Measurements from ENCODE around the gene PLEKHB1.

The PLEKHB1 gene

DNA sequence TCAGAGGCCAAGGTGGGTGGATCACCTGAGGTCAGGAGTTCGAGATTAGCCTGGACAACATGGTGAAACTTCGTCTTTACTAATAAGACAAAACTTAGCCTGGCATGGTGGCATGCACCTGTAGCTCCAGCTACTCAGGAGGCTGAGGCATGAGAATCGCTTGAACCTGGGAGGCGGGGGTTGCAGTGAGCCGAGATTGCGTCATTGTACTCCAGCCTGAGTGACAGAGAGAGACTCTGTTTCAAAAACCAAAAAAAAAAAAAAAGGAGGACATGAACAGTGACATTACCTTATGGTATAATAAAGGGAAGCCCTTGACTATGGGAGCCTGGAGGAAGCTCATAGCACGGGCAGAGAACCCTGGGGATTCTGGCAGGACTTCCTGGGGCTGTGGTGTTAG lies 16.5 kb upstream of the PLEKHB1 start:
- H3K9ac ChIP-seq (ENCODE audit: low read length in 5 of 5): no peak overlapping the region
- no peaks in the 10 kb centered on the region for H3K9me3 ChIP-seq (ENCODE audit: control insufficient read depth in 5 of 5, low read length in 5 of 5)
- H3K4me1 ChIP-seq (ENCODE audit: control insufficient read depth in 5 of 5, insufficient read depth in 5 of 5, low read length in 5 of 5): peaks cover 0 to 10% (median 4%) of the 10 kb centered on the region in 5 donors
- H3K27ac ChIP-seq (ENCODE audit: low read depth, low read length): no peak overlapping the region
- H3K27me3 ChIP-seq (ENCODE audit: control insufficient read depth in 5 of 5, insufficient read depth in 4 of 5, low read length in 5 of 5): peaks cover 0 to 4% (median 0%) of the 10 kb centered on the region in 5 donors
- H3K36me3 ChIP-seq (ENCODE audit: control insufficient read depth in 5 of 5, insufficient read depth in 5 of 5, low read length in 5 of 5): no peaks in the 10 kb centered on the region
- H3K4me3 ChIP-seq (ENCODE audit: low read depth in 1 of 5, low read length in 5 of 5): no peak overlapping the region

DNA sequence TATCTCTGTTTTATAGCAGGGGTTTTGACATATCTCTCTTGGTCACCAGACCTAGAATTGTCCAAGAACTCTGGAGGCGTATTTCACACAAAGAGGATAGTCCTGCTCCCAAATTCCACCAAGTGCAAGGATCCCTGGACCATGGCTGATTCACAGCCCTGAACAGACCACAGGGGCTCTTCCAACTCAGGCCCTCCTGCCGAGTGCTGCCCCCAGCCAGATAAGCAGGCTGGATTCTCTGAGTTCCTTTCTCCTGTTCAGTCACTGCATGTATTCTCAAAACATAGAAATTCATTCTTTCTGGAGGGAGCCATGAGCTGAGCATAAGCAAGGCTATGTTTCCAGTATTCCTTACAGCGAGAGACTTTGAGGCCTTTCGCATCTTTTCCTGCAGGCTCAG lies 13.4 kb upstream of the PLEKHB1 start:
- Histone ChIP-seq H3K27me3 (ENCODE audit: control insufficient read depth in 5 of 5, insufficient read depth in 4 of 5, low read length in 5 of 5) (peaks cover 0 to 4% (median 0%) of the 10 kb centered on the region in 5 donors), H3K9me3 (ENCODE audit: control insufficient read depth in 5 of 5, low read length in 5 of 5) (no peaks in the 10 kb centered on the region), H3K9ac (ENCODE audit: low read length in 5 of 5) (no peak overlapping the region), H3K36me3 (ENCODE audit: control insufficient read depth in 5 of 5, insufficient read depth in 5 of 5, low read length in 5 of 5) (no peaks in the 10 kb centered on the region), H3K4me1 (ENCODE audit: control insufficient read depth in 5 of 5, insufficient read depth in 5 of 5, low read length in 5 of 5) (no peaks in the 10 kb centered on the region), H3K4me3 (ENCODE audit: low read depth in 1 of 5, low read length in 5 of 5) (no peak overlapping the region), H3K27ac (ENCODE audit: low read depth, low read length) (no peak overlapping the region)

DNA sequence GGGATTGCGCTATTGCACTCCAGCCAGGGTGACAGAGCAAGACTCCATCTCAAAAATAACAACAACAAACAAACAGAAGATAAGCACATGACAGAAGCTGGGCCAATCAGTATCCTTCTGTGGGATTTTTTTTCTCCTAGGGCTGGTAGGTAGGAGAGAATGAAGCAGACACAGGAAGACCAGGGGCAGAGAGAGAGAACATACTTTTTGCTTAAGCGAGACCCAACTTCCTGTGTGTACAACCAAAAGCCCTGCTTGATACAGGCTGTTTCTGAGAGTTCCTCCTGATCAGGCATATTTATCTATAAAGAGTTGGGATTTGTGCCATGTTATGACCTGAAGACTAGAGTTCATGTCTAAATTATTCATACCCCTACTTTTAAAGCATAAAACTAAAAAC lies 12.4 kb upstream of the PLEKHB1 start:
- Histone ChIP-seq H3K9ac (ENCODE audit: low read length in 5 of 5) (no peak overlapping the region), H3K4me1 (ENCODE audit: control insufficient read depth in 5 of 5, insufficient read depth in 5 of 5, low read length in 5 of 5) (no peaks in the 10 kb centered on the region), H3K36me3 (ENCODE audit: control insufficient read depth in 5 of 5, insufficient read depth in 5 of 5, low read length in 5 of 5) (no peaks in the 10 kb centered on the region), H3K27ac (ENCODE audit: low read depth, low read length) (no peak overlapping the region), H3K9me3 (ENCODE audit: control insufficient read depth in 5 of 5, low read length in 5 of 5) (no peaks in the 10 kb centered on the region), H3K27me3 (ENCODE audit: control insufficient read depth in 5 of 5, insufficient read depth in 4 of 5, low read length in 5 of 5) (peaks cover 0 to 4% (median 0%) of the 10 kb centered on the region in 5 donors), H3K4me3 (ENCODE audit: low read depth in 1 of 5, low read length in 5 of 5) (no peak overlapping the region)

DNA sequence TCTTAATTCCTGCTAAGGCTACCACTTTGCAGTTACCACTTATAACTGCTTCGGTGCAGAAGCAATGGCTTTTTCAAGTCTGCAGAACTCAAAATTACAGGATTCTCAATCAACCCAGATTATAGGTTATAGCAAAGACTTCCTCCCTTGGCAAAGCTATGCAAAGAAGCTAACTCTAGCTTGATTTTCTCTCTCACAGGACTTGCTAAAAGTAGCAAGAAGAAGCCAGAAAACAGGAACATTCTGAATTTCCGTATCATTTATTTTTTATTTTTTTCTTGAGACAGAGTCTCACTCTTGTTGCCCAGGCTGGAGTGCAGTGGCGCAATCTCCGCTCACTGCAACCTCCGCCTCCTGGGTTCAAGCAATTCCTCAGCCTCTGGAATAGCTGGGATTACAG lies 10.7 kb upstream of the PLEKHB1 start:
- no peak overlapping the region for H3K4me3 ChIP-seq (ENCODE audit: low read depth in 1 of 5, low read length in 5 of 5)
- H3K9ac ChIP-seq (ENCODE audit: low read length in 5 of 5): no peak overlapping the region
- peaks cover 0 to 6% (median 5%) of the 10 kb centered on the region in 5 donors for H3K4me1 ChIP-seq (ENCODE audit: control insufficient read depth in 5 of 5, insufficient read depth in 5 of 5, low read length in 5 of 5)
- H3K27ac ChIP-seq (ENCODE audit: low read depth, low read length): no peak overlapping the region
- no peaks in the 10 kb centered on the region for H3K9me3 ChIP-seq (ENCODE audit: control insufficient read depth in 5 of 5, low read length in 5 of 5)
- no peaks in the 10 kb centered on the region for H3K27me3 ChIP-seq (ENCODE audit: control insufficient read depth in 5 of 5, insufficient read depth in 4 of 5, low read length in 5 of 5)
- no peaks in the 10 kb centered on the region for H3K36me3 ChIP-seq (ENCODE audit: control insufficient read depth in 5 of 5, insufficient read depth in 5 of 5, low read length in 5 of 5)

GRCh38 chr11:73636249-73636648 lies 10.1 kb upstream of the PLEKHB1 start:
- Histone ChIP-seq H3K36me3 (ENCODE audit: control insufficient read depth in 5 of 5, insufficient read depth in 5 of 5, low read length in 5 of 5) (no peaks in the 10 kb centered on the region), H3K27ac (ENCODE audit: low read depth, low read length) (no peak overlapping the region), H3K4me3 (ENCODE audit: low read depth in 1 of 5, low read length in 5 of 5) (no peak overlapping the region), H3K9me3 (ENCODE audit: control insufficient read depth in 5 of 5, low read length in 5 of 5) (no peaks in the 10 kb centered on the region), H3K4me1 (ENCODE audit: control insufficient read depth in 5 of 5, insufficient read depth in 5 of 5, low read length in 5 of 5) (peaks cover 0 to 9% (median 5%) of the 10 kb centered on the region in 5 donors), H3K9ac (ENCODE audit: low read length in 5 of 5) (no peak overlapping the region), H3K27me3 (ENCODE audit: control insufficient read depth in 5 of 5, insufficient read depth in 4 of 5, low read length in 5 of 5) (no peaks in the 10 kb centered on the region)

DNA sequence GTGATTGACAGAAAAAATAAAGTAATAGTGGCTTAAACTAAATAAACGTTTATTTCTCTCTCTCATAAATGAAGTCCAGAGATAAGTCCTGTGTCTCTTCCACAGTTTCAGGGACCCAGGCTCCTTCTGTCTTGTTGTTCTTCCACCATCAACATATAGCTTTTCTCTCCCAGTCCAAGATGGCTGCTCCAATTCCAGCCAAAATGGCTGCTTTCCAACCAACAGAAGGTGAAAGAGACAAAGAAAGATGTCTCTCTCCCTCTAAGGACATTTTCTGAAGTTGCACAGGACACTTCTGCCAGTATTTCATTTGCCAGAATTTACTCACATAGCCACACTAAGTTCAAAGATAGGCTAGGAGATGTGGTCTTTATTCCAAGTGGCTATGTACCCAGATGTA lies 9.4 kb upstream of the PLEKHB1 start:
- Histone ChIP-seq H3K4me1 (ENCODE audit: control insufficient read depth in 5 of 5, insufficient read depth in 5 of 5, low read length in 5 of 5) (peaks cover 0 to 9% (median 5%) of the 10 kb centered on the region in 5 donors), H3K36me3 (ENCODE audit: control insufficient read depth in 5 of 5, insufficient read depth in 5 of 5, low read length in 5 of 5) (no peaks in the 10 kb centered on the region), H3K9ac (ENCODE audit: low read length in 5 of 5) (no peak overlapping the region), H3K4me3 (ENCODE audit: low read depth in 1 of 5, low read length in 5 of 5) (no peak overlapping the region), H3K9me3 (ENCODE audit: control insufficient read depth in 5 of 5, low read length in 5 of 5) (no peaks in the 10 kb centered on the region), H3K27ac (ENCODE audit: low read depth, low read length) (no peak overlapping the region), H3K27me3 (ENCODE audit: control insufficient read depth in 5 of 5, insufficient read depth in 4 of 5, low read length in 5 of 5) (no peaks in the 10 kb centered on the region)

- Histone ChIP-seq H3K27me3 (ENCODE audit: control insufficient read depth in 5 of 5, insufficient read depth in 4 of 5, low read length in 5 of 5) (peaks cover 0 to 8% (median 7%) of the 10 kb centered on the region in 5 donors), H3K4me1 (ENCODE audit: control insufficient read depth in 5 of 5, insufficient read depth in 5 of 5, low read length in 5 of 5) (peaks cover 0 to 11% (median 5%) of the 10 kb centered on the region in 5 donors), H3K9ac (ENCODE audit: low read length in 5 of 5) (no peak overlapping the region), H3K4me3 (ENCODE audit: low read depth in 1 of 5, low read length in 5 of 5) (no peak overlapping the region), H3K9me3 (ENCODE audit: control insufficient read depth in 5 of 5, low read length in 5 of 5) (no peaks in the 10 kb centered on the region), H3K36me3 (ENCODE audit: control insufficient read depth in 5 of 5, insufficient read depth in 5 of 5, low read length in 5 of 5) (no peaks in the 10 kb centered on the region), H3K27ac (ENCODE audit: low read depth, low read length) (no peak overlapping the region)
Observed at GRCh38 chr11:73640592-73640991, 5.8 kb upstream of the PLEKHB1 start.

DNA sequence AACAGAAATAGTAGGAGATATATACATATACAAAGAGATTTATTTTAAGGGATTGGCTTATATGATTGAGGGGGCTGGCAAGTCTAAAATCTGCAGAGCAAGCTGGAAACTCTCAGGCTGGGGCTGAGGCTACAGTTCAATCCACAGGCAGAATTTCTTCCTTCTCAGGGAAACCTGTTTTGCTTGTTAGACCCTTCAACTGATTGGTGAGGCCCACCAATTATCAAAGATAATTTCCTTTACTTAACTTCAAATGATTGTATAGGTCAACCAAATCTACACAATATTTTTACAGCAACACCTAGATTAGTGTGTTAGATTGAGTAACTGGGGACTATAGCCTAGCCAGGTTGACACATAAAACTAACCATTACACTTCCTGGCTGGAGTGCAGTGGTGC lies 4.7 kb upstream of the PLEKHB1 start:
- Histone ChIP-seq H3K9me3 (ENCODE audit: control insufficient read depth in 5 of 5, low read length in 5 of 5) (no peaks in the 10 kb centered on the region), H3K9ac (ENCODE audit: low read length in 5 of 5) (no peak overlapping the region), H3K27me3 (ENCODE audit: control insufficient read depth in 5 of 5, insufficient read depth in 4 of 5, low read length in 5 of 5) (peaks cover 0 to 15% (median 14%) of the 10 kb centered on the region in 5 donors), H3K4me1 (ENCODE audit: control insufficient read depth in 5 of 5, insufficient read depth in 5 of 5, low read length in 5 of 5) (peaks cover 0 to 12% (median 9%) of the 10 kb centered on the region in 5 donors), H3K4me3 (ENCODE audit: low read depth in 1 of 5, low read length in 5 of 5) (no peak overlapping the region), H3K27ac (ENCODE audit: low read depth, low read length) (no peak overlapping the region), H3K36me3 (ENCODE audit: control insufficient read depth in 5 of 5, insufficient read depth in 5 of 5, low read length in 5 of 5) (no peaks in the 10 kb centered on the region)

- Histone ChIP-seq H3K9ac (ENCODE audit: low read length in 5 of 5) (no peak overlapping the region), H3K27me3 (ENCODE audit: control insufficient read depth in 5 of 5, insufficient read depth in 4 of 5, low read length in 5 of 5) (peaks cover 0 to 19% (median 14%) of the 10 kb centered on the region in 5 donors), H3K9me3 (ENCODE audit: control insufficient read depth in 5 of 5, low read length in 5 of 5) (no peaks in the 10 kb centered on the region), H3K4me1 (ENCODE audit: control insufficient read depth in 5 of 5, insufficient read depth in 5 of 5, low read length in 5 of 5) (peaks cover 0 to 17% (median 14%) of the 10 kb centered on the region in 5 donors), H3K36me3 (ENCODE audit: control insufficient read depth in 5 of 5, insufficient read depth in 5 of 5, low read length in 5 of 5) (no peaks in the 10 kb centered on the region), H3K4me3 (ENCODE audit: low read depth in 1 of 5, low read length in 5 of 5) (no peak overlapping the region), H3K27ac (ENCODE audit: low read depth, low read length) (no peak overlapping the region)
Observed at GRCh38 chr11:73645121-73645969, 1.0 kb upstream of the PLEKHB1 start.

GRCh38 chr11:73647459-73648100 lies 1.2 kb downstream of the PLEKHB1 start:
- no peaks in the 10 kb centered on the region for H3K36me3 ChIP-seq (ENCODE audit: control insufficient read depth in 5 of 5, insufficient read depth in 5 of 5, low read length in 5 of 5)
- no peak overlapping the region for H3K27ac ChIP-seq (ENCODE audit: low read depth, low read length)
- no peak overlapping the region for H3K9ac ChIP-seq (ENCODE audit: low read length in 5 of 5)
- peaks cover 0 to 19% (median 18%) of the 10 kb centered on the region in 5 donors for H3K27me3 ChIP-seq (ENCODE audit: control insufficient read depth in 5 of 5, insufficient read depth in 4 of 5, low read length in 5 of 5)
- no peaks in the 10 kb centered on the region for H3K9me3 ChIP-seq (ENCODE audit: control insufficient read depth in 5 of 5, low read length in 5 of 5)
- H3K4me3 ChIP-seq (ENCODE audit: low read depth in 1 of 5, low read length in 5 of 5): peak overlapping the region; percentile 25 to 53 (median 47)
- peaks cover 0 to 17% (median 8%) of the 10 kb centered on the region in 5 donors for H3K4me1 ChIP-seq (ENCODE audit: control insufficient read depth in 5 of 5, insufficient read depth in 5 of 5, low read length in 5 of 5)
